Kidney tubule cell (primary cell): ENCODE measurements around the gene TMBIM1.
A peak's percentile ranks its signal among the peaks of the same experiment; 100 is the strongest.

Source experiments
- DNase-seq: peaks from one replicate; pipeline ENCODE4 v3.0.0-alpha.2; 2018; ENCODE audit warnings: low spot score

Gene TMBIM1

GRCh38 chr2:218292048-218293014, at the start of gene TMBIM1:
Gene TMBIM1, minus strand, starts transcription at chr2:218292503. Its CDS starts 10,362 bp downstream, at chr2:218282141.
- peak; percentile 80 for DNase-seq

DNA sequence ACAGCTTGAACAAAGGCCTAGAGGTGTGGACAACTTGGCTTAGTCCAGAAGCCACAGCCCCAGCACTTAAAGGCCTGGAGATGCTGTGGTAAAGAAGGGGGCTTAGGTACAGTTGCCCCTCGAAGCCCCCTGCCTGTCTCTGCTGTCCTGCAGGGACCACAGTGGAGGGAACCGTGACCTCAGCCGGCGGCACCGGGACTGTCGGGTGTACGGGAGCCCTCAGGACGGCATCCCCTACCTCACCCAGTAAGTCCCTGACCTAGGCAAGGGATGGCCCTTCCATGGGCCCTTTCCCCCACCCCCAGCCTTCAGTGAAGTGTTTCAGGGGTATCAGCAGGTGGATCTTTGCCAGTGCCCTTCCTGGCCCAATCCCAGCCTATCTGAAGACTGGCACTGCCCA, 49.1 kb upstream of the TMBIM1 start:
- DNase-seq = no peak

DNA sequence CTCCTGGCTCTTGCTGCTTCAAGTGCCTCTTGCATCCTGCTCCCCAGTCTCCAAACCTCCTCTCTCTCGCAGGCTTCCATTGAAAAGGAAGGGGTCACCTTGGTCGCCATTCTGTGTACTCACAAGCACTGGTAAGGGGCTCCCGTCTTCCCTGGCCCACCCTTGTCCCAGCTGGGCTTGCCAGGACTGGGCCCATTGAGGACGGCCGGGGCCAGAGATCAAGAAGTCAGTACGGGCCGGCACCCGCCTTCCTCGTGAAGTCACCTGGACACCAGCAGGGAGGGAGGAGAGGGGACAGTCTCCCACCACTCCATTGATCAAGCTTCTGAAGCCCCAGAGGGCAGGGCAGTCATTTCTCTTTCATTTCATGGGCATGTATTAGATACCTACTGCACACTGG, 48.4 kb upstream of the TMBIM1 start:
- no peak for DNase-seq

DNA sequence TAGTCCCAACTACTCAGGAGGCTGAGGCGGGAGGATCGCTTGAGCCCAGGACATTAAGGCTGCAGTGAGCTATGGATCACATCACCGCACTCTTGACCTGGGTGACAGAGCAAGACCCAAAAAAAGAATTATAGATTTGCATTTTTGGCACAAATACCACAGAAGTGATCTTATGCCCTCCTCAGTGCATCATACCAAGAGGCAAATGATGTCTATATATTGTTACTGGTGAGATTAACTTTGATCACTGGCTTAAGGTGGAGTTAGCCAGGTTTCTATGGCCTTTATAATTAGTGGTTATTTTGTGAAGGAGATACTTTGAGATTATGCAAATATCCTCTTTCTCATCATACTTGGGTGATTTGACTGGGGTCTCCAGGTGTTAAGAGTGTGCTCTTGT, 42.2 kb upstream of the TMBIM1 start:
- DNase-seq = no peak

DNA sequence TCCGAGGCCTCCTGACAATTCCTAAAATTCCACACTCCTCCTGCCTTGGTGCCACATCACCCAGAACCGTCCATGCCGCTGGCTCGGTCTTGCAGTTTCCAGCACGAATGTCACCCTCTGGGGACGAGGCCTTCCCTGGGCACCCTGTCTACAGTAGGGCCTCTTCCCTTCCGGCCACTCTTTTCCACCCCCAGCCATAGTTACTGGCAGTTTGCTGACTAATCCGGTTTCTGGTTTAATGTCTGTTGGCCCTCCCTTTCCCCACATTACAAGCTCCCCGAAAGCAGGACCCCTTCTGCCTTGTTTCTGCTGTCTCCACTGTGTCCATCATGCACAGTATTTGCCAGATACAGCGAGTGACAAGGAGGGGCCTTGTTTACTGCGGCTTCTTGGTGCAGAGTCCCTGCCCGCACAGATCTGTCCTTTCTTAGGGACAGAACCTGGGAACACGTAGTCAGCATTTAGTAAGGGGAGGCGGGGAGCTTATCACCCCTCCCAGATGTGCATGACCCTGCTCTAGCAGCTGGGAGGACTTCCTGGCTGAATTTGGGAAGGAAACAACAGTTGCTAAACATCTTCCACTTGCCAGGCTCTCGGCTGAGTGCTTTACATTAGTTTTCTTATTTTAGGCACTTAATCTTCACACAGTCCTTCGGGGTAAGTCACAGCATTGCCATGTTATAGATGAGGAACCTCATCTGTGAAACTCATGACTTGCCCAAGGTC, 40.8 kb upstream of the TMBIM1 start:
- DNase-seq = no peak

DNA sequence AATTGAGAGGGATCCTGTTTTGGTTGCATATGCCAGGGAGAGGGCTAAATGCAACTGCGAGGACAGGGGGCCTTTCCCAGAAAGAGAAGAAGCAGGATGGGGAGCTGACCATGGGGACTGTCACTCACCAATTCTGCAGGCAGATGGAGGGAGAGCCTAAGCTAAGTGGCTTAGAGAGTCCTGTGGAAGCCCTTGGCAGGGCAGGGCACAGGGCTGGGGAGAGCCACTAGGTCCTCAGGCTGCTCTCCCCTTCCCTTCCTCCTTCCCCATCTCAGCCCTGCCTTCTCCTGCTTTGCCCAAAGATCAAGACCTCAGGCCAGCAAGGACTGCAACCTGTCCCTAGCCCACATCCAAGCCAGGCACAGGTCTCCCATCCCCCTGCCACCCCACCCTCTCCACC, 40.0 kb upstream of the TMBIM1 start:
- no peak for DNase-seq

DNA sequence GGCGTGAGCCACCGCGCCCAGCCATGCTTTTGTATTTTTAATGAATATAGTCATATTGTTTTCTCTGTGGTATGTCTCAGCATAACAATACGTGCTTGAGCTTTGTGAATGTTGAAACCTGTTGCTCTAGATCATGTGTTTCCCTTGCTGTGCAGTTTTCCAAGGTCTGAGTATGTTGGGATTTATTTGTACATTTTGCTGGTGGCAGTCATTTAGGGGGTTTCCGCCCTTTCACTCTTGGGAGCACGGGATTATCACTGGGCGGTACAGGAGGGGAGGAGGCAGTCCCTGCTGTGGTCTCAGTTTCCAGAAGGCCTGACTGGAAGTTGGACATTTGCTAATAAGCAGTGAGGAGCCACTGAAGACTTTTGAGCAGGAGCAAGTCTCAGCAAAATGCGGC, 39.4 kb upstream of the TMBIM1 start:
- no peak for DNase-seq

DNA sequence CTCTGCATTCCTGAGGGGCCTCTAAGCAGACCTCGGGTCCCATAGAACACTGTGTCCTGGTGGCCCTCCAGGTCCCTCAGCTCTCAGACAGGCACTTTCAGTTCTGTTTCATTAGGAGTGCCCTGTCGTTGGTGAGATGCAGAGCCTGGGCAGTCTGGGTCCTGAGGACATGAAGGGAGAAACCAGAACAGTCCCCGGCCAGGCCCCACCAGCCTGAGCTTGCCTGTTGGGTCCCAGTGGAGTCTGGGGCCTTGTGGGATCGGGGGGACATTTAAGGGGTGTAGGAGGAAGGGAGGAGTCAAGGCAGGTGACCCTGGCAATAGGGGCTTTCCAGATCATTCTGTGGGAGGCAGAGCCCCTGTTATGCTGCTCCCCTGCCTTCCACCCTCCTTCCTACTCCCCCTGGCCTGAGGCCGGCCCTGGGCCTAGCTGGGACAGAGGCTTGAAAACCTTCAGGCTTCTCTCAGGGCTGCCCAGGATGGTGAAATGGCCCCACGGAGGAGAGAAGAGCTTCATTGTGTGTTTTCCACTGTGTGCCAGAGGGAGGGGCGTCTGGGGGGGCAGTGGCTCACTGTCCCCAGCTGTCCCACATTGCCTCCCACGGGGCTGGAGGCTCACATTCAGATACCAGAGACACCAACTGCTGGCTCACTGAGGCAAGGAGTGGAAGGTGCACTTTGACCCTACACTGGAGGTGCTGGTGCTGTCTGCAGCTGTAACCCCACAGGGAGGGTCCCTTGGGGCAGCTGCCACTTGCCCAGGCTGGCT, 37.7 kb upstream of the TMBIM1 start:
- no peak for DNase-seq

DNA sequence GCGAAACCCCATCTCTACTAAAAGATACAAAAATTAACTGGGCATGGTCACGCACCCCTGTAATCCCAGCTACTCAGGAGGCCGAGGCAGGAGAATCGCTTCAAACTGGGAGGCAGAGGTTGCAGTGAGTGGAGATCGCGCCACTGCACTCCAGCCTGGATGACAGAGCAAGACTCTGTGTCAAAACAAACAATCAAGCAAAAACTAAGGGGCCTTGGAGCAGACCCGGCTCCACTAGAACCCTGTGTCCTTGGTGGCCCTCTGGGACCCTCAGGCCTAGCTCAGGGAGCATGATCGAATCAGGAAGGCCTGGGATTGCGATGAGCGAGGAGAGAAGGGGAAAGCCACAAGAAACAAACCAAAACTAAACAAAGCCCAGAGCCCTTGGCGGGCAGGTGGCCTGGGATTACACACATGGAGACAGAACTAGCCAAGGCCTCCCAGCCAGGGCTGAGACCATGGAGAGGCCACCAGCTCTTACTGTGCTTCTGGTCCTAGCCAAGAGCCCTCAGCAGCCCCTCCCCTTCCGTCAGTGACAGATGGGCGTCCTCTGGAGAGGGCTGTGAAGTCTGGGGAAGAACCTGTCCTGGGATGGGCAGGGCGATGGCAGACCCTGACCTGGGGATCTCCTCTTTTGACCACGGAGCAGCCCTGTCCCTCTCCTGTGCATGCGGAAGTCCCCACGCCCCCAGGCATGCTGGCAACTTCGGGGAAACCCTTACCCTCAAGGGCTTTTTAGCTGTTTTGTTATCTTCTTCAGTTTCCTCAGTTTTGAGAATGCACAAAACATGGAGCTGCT, 36.9 kb upstream of the TMBIM1 start:
- DNase-seq = no peak

DNA sequence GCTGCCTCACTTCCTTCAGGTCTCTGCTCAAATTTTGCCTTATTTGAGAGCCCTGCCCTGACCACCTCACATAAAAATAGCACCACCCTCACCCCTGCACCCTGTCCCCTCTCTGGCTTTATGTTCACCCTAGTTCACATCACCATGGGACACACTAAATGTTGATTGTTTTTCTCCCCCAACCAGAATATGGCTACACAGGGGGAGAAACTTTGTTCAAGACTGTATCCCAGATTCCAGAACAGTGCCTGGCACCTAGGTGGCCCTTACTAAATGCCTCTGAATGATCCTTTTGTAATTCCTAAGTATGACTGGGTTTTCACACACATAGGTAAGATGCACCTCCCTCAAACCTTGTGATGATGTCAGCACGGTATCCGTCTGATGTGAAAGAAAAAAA, 36.0 kb upstream of the TMBIM1 start:
- DNase-seq = no peak

DNA sequence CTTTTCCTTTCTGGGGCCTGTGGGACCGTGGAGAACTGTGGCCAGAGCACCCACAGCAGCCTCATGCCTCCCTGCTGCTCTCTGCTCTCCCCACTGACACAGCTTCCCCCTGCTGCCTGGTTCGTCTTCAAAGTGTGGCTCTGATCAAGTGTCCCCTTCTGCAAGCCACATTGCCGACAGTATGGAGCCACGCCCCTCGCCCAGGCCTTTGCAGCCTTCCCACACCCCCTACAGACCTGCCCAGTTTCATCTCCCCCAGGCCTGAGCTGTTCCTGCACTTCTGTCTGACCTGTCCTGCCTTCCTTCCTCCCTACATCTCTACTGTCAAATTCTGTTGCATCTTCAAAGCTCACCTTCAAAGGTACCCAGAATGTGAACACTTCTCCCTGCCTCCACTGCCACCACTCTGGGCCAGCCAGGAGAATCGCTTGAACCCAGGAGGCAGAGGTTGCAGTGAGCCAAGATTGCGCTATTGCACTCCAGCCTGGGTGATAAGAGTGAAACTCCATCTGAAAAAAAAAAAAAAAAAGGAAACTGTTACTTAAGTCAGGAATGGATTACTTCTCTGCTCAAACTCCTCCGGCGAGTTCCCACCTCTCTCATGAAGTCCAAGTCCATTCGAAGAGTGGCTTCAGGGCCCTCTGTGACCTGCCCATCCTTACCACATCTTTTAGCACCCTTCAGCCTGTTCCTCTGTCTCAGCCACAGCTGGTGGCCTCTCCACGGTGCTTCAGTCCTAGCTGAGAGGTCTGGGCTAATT, 35.3 kb upstream of the TMBIM1 start:
- DNase-seq = no peak

DNA sequence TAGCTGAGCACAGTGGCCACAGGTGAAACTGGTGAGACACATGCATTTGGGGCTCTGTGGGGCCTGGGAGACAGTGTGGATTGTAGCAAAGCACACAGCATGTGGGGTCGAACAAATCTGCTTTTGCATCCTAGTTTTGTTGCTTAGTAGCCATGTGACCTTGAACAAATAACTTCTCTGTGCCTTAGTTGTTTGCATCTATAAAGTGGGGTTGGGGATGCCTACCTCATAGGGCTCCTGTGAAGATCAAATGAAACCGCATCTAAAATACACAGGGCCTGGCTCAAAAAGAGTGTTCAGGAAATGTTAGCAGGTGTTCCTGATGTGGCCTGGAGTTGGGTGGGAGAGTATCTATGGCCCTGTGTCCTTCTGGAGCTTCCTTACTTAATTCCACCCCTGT, 34.0 kb upstream of the TMBIM1 start:
- DNase-seq = no peak

- no peak for DNase-seq
These were observed 33.4 kb upstream of the TMBIM1 start for GRCh38 chr2:218325566-218326160.

DNA sequence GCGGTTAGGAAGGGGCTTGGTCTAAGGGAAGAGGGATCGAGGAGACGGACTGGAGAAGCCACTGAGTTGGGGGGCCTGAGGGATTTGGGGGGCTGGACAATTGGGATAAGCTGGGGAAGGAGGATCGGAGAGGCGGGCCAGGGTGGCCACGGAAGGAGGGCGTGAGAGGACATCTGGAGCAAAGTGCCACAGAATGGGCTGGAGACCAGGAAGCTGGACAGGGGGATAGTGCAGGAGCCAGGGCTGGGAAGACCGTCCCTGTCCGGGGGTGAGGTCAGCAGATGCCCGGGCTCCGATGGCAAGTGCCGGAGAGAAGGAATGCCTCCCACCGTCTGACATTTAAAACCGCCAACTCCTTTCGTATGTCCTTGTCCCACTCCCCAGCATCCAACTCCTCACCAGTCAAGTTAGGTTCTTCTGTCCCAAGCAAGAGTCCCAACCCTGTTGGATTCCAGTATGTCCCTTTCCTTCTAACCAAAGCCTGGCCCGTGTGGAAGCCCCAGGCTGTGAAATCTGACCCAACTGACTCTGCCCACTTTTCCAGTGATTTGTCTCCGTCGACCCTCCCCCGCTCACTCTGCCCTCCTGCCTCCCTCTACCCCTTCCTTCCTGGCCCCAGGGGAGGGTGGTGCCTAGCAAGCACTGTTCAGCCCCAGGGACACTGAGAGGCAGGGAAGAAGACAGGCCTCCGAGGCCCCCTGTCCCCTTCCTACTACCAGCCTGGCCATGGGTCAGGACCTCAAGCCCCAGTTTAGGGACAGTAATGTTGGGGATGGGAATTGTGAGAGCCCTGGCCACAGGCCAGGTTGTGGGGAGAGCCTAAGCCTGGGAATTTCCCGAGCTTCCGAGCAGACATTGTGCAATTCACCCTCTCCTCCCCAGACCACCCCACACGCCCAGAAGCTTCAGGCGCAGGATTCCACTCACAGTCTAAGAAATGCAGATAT, 31.5 kb upstream of the TMBIM1 start:
- DNase-seq = peak; percentile 74

DNA sequence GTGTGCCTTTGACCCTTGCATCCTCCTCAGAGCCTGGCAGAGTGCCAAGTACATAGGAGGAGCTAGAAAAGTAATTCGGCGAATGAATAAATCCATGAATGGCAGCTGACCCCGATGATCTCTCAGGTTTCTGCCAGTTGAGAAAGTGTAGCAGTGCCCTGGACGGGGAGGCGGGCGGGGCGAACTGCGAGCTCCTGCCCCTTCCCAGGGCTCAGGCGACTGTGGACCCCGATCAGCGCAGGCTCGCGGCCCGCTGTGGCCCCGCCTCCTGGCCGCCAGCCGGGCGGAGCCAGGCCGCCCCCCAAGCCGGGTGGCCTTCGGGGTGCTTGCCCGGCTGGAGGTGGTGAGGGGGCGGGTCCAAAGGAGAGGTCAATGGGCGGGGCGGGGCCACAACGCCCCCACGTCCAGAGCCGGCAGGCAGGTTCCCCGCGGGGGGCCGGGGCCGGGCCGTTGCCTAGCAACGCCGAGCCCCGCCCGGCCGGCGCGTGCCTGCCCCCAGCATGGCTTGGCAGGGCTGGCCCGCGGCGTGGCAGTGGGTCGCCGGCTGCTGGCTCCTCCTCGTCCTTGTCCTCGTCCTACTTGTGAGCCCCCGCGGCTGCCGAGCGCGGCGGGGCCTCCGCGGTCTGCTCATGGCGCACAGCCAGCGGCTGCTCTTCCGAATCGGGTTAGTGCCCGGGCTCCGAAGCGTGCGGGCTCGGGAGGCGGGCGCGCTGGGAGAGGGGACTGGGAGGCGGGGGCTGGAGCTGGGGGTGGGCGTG, 30.6 kb upstream of the TMBIM1 start:
- DNase-seq = peak; percentile 93

GRCh38 chr2:218320704-218321336, 28.5 kb upstream of the TMBIM1 start:
- no peak for DNase-seq

- DNase-seq = no peak
These were observed 27.6 kb upstream of the TMBIM1 start for GRCh38 chr2:218319813-218320365.

DNA sequence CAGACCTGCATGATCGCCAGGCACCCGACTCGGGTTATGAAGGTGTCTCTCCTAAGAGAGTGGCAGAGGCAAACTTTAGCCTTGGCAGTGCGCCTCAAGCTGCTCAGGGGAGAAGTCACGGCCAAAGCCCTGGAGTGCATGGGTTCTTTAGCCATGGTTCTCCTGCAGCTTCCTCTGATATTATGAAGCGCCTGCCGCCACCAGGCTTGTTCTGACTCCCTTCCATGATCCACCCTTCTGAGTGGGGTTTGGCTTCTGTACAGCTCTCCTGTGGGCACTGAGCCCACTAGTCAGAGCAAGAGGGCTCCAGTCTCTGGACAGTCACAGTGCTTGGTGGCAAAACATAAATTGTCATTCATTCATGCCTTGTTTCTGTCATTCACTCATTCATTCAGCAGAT, 25.9 kb upstream of the TMBIM1 start:
- no peak for DNase-seq
